ENCODE results near the gene TJAP1. TPM values are rescaled to one million over a fixed set of nuclear protein-coding genes. Genes with fewer than 3 reads are reported as not detected.

TJAP1 gene
- total and polyA plus RNA-seq, 4 donors, result 21.7 to 29.5 (median 23.4) TPM

GRCh38 chr6:43520097-43520496 lies 42.7 kb downstream of the TJAP1 start:
- H3K36me3 ChIP-seq (ENCODE audit: control insufficient read depth in 4 of 4, insufficient read depth in 4 of 4, low read length in 4 of 4), result peaks cover 35 to 49% (median 42%) of the 10 kb centered on the region in 4 donors
- H3K4me1 ChIP-seq (ENCODE audit: control insufficient read depth in 5 of 5, insufficient read depth in 5 of 5, low read length in 5 of 5), result peaks cover 10 to 23% (median 13%) of the 10 kb centered on the region in 5 donors
- H3K9ac ChIP-seq (ENCODE audit: insufficient read depth in 1 of 2, low read length in 2 of 2), result no peak overlapping the region
- no peak overlapping the region for H3K27ac ChIP-seq (ENCODE audit: low read depth in 1 of 2, low read length in 1 of 2)
- H3K27me3 ChIP-seq (ENCODE audit: control insufficient read depth in 3 of 3, insufficient read depth in 3 of 3, low read length in 2 of 3), result no peaks in the 10 kb centered on the region
- no peak overlapping the region for H3K4me3 ChIP-seq
- ATAC-seq (ENCODE audit: insufficient read depth, low FRiP score) (no peak), DNase-seq (no peak)
- H3K9me3 ChIP-seq (ENCODE audit: control insufficient read depth in 4 of 4, insufficient read depth in 3 of 4, low read length in 3 of 4), result no peaks in the 10 kb centered on the region
- TF ChIP-seq CTCF (IDR thresholded peaks at IDR 0.05; ENCODE audit: control extremely low read depth, extremely low read depth), result no peak
- 96 to 97% methylated on average over 8 of the region's 8 CpGs for WGBS, 2 donors

- DNase-seq, result no peak
- WGBS, 2 donors, result 72 to 82% methylated on average over 2 of the region's 2 CpGs
Observed at GRCh38 chr6:43521836-43522235, 44.5 kb downstream of the TJAP1 start.

GRCh38 chr6:43522547-43523261 lies 45.3 kb downstream of the TJAP1 start:
- WGBS, 2 donors, result 86 to 92% methylated on average over 8 of the region's 8 CpGs
- Histone ChIP-seq H3K27me3 (ENCODE audit: control insufficient read depth in 3 of 3, insufficient read depth in 3 of 3, low read length in 2 of 3) (no peaks in the 10 kb centered on the region), H3K36me3 (ENCODE audit: control insufficient read depth in 4 of 4, insufficient read depth in 4 of 4, low read length in 4 of 4) (peaks cover 43 to 64% (median 48%) of the 10 kb centered on the region in 4 donors), H3K27ac (ENCODE audit: low read depth in 1 of 2, low read length in 1 of 2) (peak overlapping the region in 1 of 2 donors; percentile 17), H3K4me3 (no peak overlapping the region), H3K4me1 (ENCODE audit: control insufficient read depth in 5 of 5, insufficient read depth in 5 of 5, low read length in 5 of 5) (peaks cover 3 to 8% (median 6%) of the 10 kb centered on the region in 5 donors), H3K9me3 (ENCODE audit: control insufficient read depth in 4 of 4, insufficient read depth in 3 of 4, low read length in 3 of 4) (no peaks in the 10 kb centered on the region), H3K9ac (ENCODE audit: insufficient read depth in 1 of 2, low read length in 2 of 2) (no peak overlapping the region)
- DNase-seq (no peak), ATAC-seq (ENCODE audit: insufficient read depth, low FRiP score) (no peak)
- no peak for TF ChIP-seq CTCF (IDR thresholded peaks at IDR 0.05; ENCODE audit: control extremely low read depth, extremely low read depth)

More at GRCh38 chr6:43521836-43522235, 44.5 kb downstream of the TJAP1 start:
- no peaks in the 10 kb centered on the region for H3K27me3 ChIP-seq (ENCODE audit: control insufficient read depth in 3 of 3, insufficient read depth in 3 of 3, low read length in 2 of 3)
- H3K27ac ChIP-seq (ENCODE audit: low read depth in 1 of 2, low read length in 1 of 2), result no peak overlapping the region
- H3K4me3 ChIP-seq, result no peak overlapping the region
- H3K4me1 ChIP-seq (ENCODE audit: control insufficient read depth in 5 of 5, insufficient read depth in 5 of 5, low read length in 5 of 5), result peaks cover 3 to 11% (median 7%) of the 10 kb centered on the region in 5 donors
- ATAC-seq (ENCODE audit: insufficient read depth, low FRiP score), result no peak
- H3K9ac ChIP-seq (ENCODE audit: insufficient read depth in 1 of 2, low read length in 2 of 2), result no peak overlapping the region
- no peaks in the 10 kb centered on the region for H3K9me3 ChIP-seq (ENCODE audit: control insufficient read depth in 4 of 4, insufficient read depth in 3 of 4, low read length in 3 of 4)
- H3K36me3 ChIP-seq (ENCODE audit: control insufficient read depth in 4 of 4, insufficient read depth in 4 of 4, low read length in 4 of 4), result peaks cover 38 to 58% (median 43%) of the 10 kb centered on the region in 4 donors
- TF ChIP-seq CTCF (IDR thresholded peaks at IDR 0.05; ENCODE audit: control extremely low read depth, extremely low read depth), result no peak

Data from lung (tissue), 12 donors.